Limb (tissue), 2 donors: ENCODE results near the gene RNF157.

Experiments
- DNase-seq, 2 donors: peaks; one replicate each; pipeline ENCODE4 v3.0.0-alpha.2; 2016; ENCODE audit errors: extremely low spot score in 2 of 2

Gene RNF157

DNA sequence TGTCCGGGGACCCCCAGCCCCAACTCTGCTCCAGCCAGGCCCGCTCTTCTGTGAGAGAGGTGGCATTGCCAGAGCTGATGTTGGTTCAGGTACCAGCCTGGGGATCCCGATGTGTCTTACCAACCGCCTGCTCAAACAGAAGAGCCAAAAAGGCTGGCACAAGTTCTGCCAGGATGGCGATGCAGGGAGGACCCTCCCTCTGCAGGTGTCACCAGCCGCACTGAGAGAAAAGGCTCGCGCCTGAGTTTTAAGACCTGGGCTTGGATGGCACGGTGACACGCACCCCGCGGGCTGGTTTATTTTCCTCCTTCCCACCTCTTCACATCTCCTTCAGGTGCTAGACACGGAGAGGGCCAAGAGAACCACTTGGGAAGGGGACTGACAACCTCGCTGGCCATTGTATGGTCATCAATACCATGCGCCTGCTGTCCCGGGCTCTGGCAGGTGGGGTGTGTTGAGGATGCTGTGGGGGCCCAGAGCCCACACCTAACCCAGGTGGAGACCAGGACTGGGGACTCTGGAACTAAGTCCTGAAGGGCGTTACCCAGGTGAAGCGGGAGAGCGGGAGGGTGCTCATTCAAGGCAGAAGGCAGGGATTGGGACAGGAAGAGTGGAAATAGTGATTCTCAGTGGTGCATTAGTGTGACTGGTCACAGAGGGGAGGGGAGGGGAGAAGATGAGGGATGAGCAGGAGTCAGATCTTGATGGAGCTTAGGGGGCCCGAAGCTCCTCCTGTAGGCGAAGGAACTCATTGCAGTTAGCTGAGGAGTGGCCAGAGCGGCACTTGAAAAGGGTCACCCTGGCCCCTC lies 115.5 kb downstream of the RNF157 start:
- DNase-seq, result no peak

DNA sequence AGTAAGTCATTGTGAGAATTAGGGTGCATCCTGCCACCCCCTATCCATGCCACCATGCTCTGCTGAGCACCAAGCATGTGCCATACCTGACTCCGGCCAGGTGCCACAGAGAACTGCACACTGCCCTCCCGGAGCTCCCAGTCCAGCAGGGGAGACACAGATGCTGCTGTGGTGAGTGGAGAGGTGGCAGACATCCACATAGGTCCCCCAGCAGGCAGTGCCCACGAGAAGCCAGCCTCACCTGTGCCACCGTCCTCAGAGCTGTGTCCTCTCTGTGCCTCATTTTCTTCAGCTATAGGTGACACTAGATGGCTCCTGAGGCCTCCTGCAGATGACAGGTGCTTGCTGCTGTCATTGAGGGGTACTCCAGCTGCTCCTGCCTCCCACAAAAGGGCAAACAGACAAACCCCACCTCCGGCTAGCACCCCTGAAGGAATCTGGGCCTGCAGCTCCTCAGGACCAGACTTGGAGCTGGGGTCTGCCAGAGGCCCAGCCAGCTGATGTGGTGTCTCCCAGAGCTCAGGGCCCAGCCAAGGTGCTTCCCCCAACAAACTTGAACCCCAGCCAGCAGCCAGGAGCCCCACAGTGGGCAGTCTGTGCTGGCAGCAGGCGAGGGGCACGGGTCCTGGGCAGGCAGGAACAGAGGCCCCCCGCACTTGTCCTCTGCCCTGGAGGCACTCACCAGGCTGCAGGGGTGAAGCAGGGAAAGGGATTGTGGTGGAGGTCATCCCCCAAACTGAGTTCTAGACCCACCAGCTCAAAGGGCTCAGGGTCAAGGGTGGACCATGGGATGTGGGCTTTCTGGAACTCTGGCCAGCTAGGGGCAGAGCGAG lies 116.3 kb downstream of the RNF157 start:
- no peak for DNase-seq

DNA sequence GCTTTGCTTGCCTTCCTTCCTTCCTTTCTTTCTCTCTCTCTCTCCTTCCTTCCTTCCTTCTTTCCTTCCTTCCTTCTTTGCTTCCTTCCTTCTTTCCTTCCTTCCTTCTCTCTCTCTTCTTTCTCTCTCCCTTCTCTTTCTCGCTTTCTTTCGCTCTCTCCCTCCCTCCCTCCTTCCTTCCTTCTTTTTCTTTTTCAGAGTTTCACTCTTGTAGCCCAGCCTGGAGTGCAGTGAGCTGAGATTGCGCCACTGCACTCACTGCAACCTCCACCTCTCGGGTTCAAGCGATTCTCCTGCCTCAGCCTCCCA lies 117.1 kb downstream of the RNF157 start:
- no peak for DNase-seq

DNA sequence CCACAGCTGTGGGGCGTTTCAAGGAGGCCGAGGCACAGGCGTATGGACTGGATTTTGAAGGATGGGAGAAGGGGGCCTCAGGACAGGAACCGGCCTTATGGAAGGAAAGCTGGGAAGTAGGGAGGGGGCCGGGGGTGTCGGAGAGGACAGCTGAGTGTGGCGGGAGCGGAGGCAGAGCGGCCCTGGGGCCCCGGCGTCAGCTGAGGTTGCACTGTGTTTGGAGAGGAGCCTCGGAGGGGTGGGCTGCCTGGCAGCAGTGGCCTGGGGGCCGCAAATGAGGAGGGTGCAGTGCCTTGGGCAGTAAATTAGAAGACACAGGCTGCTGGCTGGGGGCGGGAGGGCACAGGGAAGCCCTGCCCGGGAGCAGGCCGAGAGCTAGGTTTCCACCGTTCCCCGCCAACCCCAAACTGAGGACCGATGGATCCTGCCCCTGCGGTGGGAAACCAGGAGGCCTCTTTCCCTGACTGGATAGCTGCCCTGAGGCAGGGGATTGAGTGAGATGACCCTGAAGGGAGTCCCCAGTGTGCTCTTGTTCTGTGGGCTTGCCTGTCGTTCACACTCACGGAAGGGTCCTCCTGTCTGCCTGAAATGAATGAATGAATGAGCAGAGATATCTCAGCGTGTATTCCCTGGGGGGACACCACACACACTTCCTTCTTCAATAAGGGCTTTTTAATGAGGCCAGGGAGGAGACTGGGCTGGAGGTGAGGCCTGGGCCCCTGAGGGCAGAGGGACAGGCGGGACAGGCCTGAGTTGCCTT lies 117.7 kb downstream of the RNF157 start:
- peak in 1 of 2 donors; percentile 53 for DNase-seq

DNA sequence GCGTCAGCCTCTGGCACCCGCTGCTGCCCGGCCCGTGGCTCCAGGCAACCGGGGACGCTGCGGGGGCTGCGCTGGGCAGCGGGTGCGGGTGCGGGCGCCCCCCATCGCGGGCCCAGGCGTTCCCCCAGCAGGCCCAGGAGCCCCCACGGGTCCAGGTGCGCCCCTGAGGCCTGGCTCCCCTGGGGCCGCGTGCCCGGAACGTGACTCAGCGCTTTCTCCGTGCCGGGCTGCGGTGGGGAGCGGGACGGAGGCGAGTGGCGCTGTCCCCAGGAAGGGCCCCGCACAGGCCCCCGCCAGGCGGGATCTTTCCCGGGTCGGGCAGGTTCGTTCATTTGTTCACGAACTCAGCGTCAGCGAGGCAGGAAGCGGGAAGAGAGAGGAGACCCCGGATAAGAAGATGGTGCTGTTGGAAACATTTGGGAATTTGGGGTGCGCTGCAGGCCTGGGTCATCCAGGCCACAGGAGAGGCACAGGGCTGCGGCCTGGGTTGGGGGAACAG lies 118.3 kb downstream of the RNF157 start:
- DNase-seq, result peak in 1 of 2 donors; percentile 65

DNA sequence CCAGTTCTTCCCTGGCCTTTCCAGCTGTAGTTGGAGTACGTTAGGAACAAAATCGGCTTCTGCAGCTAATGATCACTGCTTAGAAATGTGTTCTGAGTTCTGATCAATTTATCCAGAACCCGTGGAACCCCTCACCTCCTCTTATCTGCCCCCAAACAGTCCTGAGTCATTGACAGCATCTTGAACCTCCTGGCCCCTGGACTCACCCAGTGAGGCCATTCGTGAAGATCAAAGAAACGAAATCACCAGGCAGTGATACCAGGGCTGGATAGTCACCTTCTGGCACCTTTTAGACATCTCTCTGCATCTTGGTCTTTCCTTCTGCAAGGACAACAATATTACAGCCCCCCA lies 119.7 kb downstream of the RNF157 start:
- DNase-seq, result no peak

DNA sequence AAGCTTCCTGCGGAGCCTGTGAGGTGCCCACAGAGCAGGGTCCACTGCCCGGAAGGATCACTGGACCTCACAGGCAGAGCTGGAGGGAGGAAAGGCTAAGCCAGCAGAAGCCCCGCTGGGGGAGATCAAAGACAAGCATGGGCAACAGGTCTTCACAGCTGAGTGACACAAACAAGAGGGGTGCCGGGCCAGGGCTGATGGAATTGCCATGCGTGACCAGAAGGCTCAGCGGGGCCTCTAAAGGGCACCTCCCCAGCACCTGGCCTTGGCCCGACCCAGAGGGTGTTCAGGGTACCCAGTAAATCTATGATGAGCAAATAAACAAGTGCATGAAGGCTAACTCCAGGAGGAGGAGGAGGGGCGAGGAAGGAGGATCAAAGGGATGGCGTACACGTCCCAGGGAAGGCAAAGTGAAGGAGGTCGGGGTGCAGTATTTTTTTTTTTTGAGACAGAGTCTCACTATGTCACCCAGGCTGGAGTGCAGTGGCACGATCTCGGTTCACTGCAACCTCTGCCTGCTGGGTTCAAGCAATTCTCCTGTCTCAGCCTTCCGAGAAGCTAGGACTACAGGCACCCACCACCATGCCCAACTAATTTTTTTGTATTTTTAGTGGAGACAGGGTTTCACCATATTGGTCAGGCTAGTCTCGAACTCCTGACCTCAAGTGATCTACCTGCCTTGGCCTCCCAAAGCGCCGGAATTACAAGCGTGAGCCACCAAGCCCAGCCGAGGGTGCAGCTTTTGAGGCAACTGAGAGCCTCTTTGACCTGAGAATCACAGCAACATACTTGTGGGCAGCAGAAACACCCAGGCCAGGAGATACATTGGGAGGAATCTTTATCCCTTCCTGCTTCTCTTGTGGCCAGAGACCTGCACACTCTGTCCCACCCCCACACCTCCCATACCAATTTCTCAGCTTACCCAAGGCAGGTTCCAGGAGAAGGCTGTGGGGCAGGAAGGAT lies 120.6 kb downstream of the RNF157 start:
- peak in 1 of 2 donors; percentile 24 for DNase-seq

DNA sequence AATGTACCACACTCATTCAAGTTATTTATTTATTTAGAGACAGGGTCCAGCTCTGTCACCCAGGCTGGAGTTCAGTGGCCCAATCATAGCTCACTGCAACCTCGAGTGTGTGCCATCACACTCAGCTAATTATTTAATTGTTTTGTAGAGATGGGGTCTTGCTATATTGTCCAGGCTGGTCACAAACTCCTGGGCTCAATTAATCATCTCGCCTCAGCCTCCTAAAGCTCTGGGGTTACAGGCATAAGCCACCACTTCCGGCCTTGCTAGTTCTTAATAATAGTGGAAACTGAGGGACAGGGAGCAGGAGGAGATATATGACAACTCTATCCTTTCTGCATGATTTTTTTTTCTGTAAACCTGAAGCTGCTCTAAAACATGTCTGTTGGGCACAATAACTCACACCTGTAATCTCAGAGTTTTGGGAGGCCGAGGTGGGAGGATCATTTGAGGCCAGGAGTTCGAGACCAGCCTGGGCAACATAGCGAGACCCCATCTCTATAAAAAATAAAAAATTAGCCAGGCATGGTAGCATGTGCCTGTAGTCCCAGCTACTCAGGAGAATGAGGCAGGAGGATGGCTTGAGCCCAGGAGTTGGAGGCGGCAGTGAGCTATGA lies 125.0 kb downstream of the RNF157 start:
- no peak for DNase-seq

DNA sequence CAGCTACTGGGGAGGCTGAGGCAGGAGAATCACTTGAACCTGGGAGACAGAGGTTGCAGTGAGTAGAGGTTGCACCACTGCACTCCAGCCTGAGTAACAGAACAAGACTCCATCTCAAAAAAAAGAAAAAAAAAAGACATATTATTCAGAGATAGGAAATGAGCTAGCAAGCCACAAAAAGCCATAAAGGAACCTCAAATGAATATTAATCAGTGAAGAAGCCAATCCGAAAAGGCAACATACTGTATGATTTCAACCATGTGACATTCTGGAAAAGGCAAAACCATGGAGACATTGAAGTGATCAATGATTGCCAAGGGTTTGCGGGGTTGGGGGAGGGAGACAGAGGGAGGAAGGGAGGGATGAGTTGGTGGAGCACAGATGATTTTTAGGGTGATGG lies 128.3 kb downstream of the RNF157 start:
- no peak for DNase-seq

DNA sequence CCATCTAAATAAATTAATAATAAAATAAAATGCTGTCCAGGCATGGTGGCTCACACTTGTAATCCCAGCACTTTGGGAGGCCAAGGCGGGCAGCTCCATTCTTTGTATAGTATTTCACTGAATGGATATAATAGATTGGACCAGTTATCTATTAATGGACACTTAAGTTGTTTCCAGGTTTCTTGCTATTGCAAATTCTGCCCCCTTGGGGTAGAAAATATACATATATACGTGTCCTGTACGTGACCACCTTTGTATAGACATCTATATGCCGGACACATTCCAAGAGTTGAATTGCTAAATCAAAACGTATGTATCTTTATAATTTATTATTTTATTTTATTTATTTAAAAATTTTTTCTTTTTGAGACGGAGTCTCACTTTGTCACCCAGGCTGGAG lies 132.8 kb downstream of the RNF157 start:
- DNase-seq, result no peak

DNA sequence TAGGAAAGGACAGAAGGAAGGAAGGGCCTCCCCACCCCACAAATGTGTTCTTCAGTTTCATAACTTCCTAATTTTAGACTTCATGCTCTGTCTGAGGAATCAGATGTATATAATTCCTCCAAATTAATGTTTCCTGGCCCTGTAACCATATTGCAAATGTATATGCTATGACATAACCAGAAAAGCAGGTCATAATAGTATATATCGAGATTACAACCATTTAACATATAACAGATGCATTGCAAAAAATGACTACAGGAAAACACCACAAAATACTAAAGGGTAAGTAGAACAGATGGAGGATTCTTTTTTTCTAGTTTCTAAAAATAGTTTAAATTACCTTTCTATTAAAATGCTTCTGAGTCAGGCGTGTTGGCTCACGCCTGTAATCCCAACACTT lies 133.6 kb downstream of the RNF157 start:
- DNase-seq, result peak in 1 of 2 donors; percentile 56

DNA sequence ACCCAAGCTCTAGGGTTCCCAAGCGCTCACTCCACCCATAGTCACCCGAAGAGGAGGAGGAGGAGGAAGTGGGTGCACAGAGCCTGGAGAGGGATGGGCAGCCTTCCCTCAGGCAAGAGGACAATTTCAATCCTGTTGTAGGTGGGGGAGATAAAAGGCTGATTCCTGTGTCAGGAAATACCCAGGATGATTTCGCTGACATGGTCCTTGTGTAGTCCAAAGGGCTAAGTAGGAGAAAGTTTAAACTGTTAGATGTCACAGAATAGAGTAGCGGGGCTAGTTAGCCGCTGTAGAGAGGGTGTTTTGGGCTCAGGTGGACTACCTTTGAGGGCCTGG lies 135.4 kb downstream of the RNF157 start:
- DNase-seq, result no peak

DNA sequence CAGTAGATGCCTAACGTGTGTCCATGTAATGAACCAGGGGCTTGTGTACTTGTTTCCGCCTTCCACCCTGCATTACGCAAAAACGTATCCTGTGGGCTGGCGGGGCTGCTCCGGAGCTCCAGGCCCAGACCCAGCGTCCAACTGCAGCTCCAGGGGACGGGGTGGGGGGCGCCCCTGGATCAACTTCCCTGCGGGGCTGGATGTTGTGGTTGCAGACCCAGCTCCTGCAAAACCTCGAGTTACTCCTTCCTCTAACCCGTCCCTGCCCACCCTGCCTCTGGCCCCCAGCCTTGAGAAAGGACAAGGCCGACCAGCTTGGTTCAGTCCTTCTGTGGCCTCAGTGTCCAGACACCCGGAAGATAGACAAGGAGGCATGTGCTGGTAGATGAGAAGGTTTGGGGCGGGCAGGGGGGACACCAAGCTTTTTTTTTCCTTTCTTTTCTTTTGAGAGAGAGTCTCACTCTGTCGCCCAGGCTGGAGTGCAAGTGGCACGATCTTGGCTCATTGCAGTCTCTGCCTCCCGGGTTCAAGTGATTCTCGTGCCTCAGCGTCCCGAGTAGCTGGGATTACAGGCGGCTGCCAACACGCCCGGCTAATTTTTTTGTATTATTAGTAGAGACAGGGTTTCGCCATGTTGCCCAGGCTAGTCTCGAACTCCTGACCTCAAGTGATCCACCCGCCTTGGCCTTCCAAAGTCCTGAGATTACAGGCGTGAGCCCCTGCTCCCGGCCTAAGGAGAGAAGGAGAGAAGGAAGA lies 136.0 kb downstream of the RNF157 start:
- no peak for DNase-seq

DNA sequence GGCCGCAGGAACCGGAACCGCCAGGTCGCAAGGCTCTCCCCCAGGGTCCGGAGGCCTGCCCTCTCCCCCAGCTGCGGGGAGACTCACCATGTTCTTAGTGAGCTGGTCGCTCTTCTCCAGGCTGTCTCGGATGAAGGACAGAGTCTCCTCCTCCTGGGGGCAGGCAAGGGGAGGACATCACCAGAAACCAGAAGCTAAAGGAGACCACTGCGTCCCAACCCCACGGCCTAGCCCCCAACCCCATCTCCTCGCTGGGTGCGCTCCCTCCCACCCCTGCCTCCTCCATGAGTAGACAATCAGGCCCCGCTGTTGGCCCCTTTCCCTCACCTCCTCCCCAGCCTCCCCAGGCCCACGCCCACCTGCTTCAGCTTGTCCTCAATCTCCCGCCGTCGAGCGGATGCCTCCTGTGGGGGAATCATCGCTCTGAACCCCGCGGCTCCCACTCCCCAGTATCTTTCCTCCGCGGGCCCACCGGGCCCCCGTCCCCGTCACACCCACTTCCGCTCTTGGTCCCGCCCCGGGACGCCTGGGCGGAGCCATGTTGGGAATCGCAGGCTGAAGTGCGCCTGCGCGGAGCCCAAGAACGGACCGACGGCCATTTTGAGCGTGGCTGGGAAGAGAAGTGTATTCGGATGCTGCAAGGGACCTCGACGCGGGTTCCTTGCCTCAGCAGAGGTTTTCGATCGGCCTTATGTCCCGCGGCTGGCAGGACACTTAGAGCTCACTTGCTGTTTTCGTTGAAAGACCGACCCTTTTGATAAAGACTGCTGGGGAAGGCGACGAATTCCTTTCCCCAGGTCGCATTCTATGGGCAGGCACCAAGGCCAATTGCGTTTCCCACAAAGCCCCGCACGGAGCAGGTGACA lies 136.8 kb downstream of the RNF157 start, which contains the start of gene EXOC7:
TSS of gene EXOC7 (minus strand) at position 514 of the 866 bp plus-strand sequence. CDS start at position 419, 95 bp downstream.
- DNase-seq, result peak; percentile 95 to 97

DNA sequence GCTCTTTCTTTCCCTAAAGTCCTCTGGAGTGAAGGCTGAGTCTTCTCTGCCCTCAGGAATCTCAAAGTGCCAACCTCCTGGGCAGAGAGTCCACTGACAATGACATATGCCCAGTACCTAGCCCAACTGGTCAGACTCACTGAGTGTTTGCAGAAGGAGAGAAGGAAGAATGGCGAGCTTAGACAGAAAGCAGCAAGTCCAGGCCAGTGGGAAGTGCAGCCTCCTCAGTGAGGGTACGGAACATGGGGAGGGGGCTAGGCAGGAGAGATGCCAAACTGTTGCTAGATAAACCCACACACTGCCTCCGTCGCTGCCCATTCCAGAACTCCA lies 137.4 kb downstream of the RNF157 start:
- DNase-seq, result no peak

DNA sequence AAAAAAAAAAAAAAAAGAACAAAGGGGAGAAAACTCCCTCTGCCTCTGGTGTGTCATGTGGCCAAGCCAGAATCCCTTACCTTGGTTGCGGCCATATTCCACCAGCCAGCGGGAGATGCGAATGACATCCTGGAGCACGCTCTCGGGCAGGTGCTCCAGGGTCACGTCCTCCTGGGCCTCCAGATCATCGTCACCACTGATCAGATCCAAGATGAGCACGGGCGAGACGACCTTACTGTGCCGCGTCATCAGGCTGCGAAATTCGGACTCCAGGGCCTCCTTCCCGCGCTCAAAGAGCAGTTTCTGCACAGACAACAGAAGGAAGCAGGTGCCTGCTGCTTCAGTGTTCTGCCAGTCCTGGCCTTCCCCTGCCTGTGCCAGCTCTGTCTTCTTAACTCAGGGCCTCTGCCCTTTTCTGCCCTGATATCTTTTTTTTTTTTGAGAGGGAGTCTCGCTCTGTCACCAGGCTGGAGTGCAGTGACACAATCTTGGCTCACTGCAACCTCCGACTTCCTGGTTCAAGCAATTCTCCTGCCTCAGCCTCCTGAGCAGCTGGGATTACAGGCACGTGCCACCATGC lies 142.5 kb downstream of the RNF157 start:
- DNase-seq, result no peak

DNA sequence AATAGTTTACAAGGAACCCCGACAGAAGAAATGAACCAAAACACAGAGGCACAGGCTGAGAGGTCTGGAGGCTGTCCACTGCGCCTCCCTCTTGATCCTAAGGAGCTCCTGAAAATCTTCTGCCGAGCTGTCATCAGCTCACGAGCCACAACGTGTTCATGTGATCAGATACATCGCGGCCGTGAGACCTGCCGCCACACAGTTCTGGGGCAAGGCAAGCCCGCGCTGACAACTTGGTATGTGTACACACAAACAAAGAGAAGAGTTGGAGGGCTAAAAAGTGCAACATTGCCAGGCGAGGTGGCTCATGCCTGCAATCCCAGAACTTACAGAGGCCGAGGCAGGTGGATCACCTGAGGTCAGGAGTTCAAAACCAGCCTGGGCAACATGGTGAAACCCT lies 144.3 kb downstream of the RNF157 start:
- no peak for DNase-seq

DNA sequence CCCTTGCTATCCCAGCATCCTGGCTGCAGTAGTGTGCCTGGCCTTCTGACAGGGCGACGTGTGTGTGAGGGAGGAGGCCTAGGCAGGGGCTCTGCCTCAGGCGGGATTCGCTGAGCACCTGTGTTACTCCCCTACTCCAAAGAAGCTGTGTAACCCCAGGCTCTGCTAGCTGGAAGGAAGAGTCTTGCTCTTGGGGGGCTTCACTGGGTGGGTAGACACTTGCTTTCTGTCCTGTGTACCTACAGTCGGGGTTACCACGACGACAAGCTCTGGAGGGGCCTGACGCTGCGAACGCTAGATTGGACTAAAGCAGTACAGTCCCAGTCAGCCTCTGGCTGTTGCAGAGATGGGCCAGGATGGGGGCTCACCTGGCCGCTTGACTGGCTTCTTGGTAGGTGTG lies 146.2 kb downstream of the RNF157 start:
- no peak for DNase-seq
